ENCODE results near the gene DNMBP. TPM values are rescaled to one million over a fixed set of nuclear protein-coding genes. Genes with fewer than 3 reads are reported as not detected.

DNMBP gene
- total and polyA plus RNA-seq, 2 of the 8 experiments (the other 6 are each of a cell fraction or from before 2014, with no cell fraction given): 19.1 to 26.4 TPM

- H3K4me3 ChIP-seq (ENCODE audit: extremely low read depth in 1 of 4, insufficient read depth in 2 of 4, low read depth in 3 of 4, low read length in 4 of 4): no peak overlapping the region
- no peak overlapping the region for H2BK15ac ChIP-seq (ENCODE audit: low read length)
- POLR2A ChIA-PET (ENCODE audit: partially characterized antibody): interaction anchor here (0.9 kb wide), 1 partner anchor 19 kb away, joined by 3 read pairs; no protein-coding TSS in a partner anchor
- no peak overlapping the region for H2BK20ac ChIP-seq (ENCODE audit: low read length)
- H3K14ac ChIP-seq (ENCODE audit: insufficient read length): no peak overlapping the region
- CTCF ChIA-PET (ENCODE audit: partially characterized antibody): interaction anchor here (0.6 to 10.8 kb wide), 8 partner anchors 10 to 190 kb away, joined by 3 to 100 read pairs (median 4); no protein-coding TSS in a partner anchor
- no peaks in the 10 kb centered on the region for H3K79me1 ChIP-seq (ENCODE audit: low read depth, low read length)
- no peak for TF ChIP-seq TEAD4 (IDR thresholded peaks at IDR 0.05; ENCODE audit: low read depth, low read length)
- TF ChIP-seq SIN3A (conservative IDR thresholded peaks at IDR 0.05 in 1 of 2, IDR thresholded peaks at IDR 0.05 in 1 of 2; ENCODE audit: low read depth in 1 of 2, low read length in 2 of 2): no peak
- no peak for TF ChIP-seq GABPA (IDR thresholded peaks at IDR 0.05; ENCODE audit: borderline replicate concordance, insufficient read depth, low read length)
- TF ChIP-seq POU5F1 (IDR thresholded peaks at IDR 0.05; ENCODE audit: low read depth, low read length): no peak
- no peak for TF ChIP-seq RBBP5 (IDR thresholded peaks at IDR 0.05; ENCODE audit: borderline replicate concordance, low read depth, low read length)
- TF ChIP-seq CEBPB (IDR thresholded peaks at IDR 0.05; ENCODE audit: low read depth, low read length): no peak
- H3K23me2 ChIP-seq (ENCODE audit: low read depth, low read length): no peaks in the 10 kb centered on the region
- no peaks in the 10 kb centered on the region for H3K79me2 ChIP-seq (ENCODE audit: control insufficient read depth in 1 of 2, insufficient read depth in 2 of 2, low read length in 2 of 2)
- H3K4me2 ChIP-seq (ENCODE audit: insufficient read depth in 1 of 2, low read depth in 2 of 2, low read length in 2 of 2): no peak overlapping the region
- no peak overlapping the region for H4K8ac ChIP-seq (ENCODE audit: extremely low read depth, insufficient read depth, low read length)
- no peak overlapping the region for H2BK5ac ChIP-seq (ENCODE audit: low read depth, low read length)
- H3K4ac ChIP-seq (replicated peaks; ENCODE audit: insufficient read length, low read depth, low read length): no peak overlapping the region
- no peak overlapping the region for H2AFZ ChIP-seq (ENCODE audit: low read length)
- H4K91ac ChIP-seq (replicated peaks; ENCODE audit: insufficient read length, low read length): no peak overlapping the region
- no peak for FAIRE-seq
- no peaks in the 10 kb centered on the region for H3K27me3 ChIP-seq (replicated peaks in 1 of 4; ENCODE audit: control insufficient read depth in 3 of 4, extremely low read depth in 1 of 4, insufficient read depth in 3 of 4, low read length in 3 of 4)
- H3K9ac ChIP-seq (replicated peaks in 1 of 4; ENCODE audit: extremely low read depth in 1 of 4, low read depth in 3 of 4, low read length in 3 of 4): no peak overlapping the region
- WGBS, 2 experiments (ENCODE audit: extremely low coverage in 1 of 2, insufficient coverage in 1 of 2, insufficient read length in 1 of 2, insufficient replicate concordance in 2 of 2, low coverage in 1 of 2, low lambda C conversion rate in 2 of 2, missing lambda C conversion rate in 1 of 2): 88% methylated on average over 8 of the region's 8 CpGs; no CpG with 5 or more reads in 1 of the 2 experiments
- H3K23ac ChIP-seq (ENCODE audit: insufficient read length): no peak overlapping the region
- no peak for DNase-seq (ENCODE audit: low read depth in 1 of 2, low spot score in 2 of 2)
- no peak overlapping the region for H3K56ac ChIP-seq (replicated peaks; ENCODE audit: insufficient read length, low read depth, low read length)
- H3K9me3 ChIP-seq (ENCODE audit: insufficient read depth in 2 of 2, low read depth in 1 of 2, low read length in 1 of 2): no peaks in the 10 kb centered on the region
- no peak overlapping the region for H2BK12ac ChIP-seq (ENCODE audit: low read depth, low read length)
- H3K36me3 ChIP-seq (ENCODE audit: control insufficient read depth in 2 of 4, insufficient read depth in 4 of 4, low read length in 3 of 4): no peaks in the 10 kb centered on the region
- H4K20me1 ChIP-seq (replicated peaks in 1 of 2; ENCODE audit: control insufficient read depth in 1 of 2, insufficient read depth in 2 of 2, low read length in 2 of 2): no peaks in the 10 kb centered on the region
- no peak overlapping the region for H2AK5ac ChIP-seq (ENCODE audit: low read depth, low read length)
- no peak overlapping the region for H2BK120ac ChIP-seq (replicated peaks; ENCODE audit: low read depth, low read length)
- peaks cover under 1 to 6% (median 4%) of the 10 kb centered on the region in 4 experiments; a peak in 6 of 7 replicates for H3K4me1 ChIP-seq (replicated peaks in 1 of 4; ENCODE audit: control insufficient read depth in 3 of 4, insufficient read depth in 4 of 4, low read length in 3 of 4)
- no peak overlapping the region for H3K18ac ChIP-seq (ENCODE audit: extremely low read depth, low read length)
- no peak overlapping the region for H3K27ac ChIP-seq (ENCODE audit: low read depth, low read length)
- H4K5ac ChIP-seq (ENCODE audit: insufficient read length, low read depth, low read length): no peak overlapping the region
These were observed 154.2 kb downstream of the DNMBP start for GRCh38 chr10:99855479-99856071.

Measured in H1 (cell line).